ENCODE results near the gene HPCA.
"Not testable (repeated sequence)": the region's sequence is repeated elsewhere in the genome, so short reads cannot be mapped to it uniquely, and the experiment has no call there.

Gene HPCA

GRCh38 chr1:32903991-32904785 is 17.9 kb downstream of the HPCA start:
- DNase-seq = no peak

- no peak for DNase-seq
These were observed 18.5 kb downstream of the HPCA start for GRCh38 chr1:32904797-32905196.

- DNase-seq = not testable (repeated sequence)
These were observed 19.3 kb downstream of the HPCA start for GRCh38 chr1:32905588-32905987.

- no peak for DNase-seq
These were observed 20.4 kb downstream of the HPCA start for GRCh38 chr1:32906654-32907053.

- no peak for DNase-seq
These were observed 21.1 kb downstream of the HPCA start for GRCh38 chr1:32907435-32907834.

GRCh38 chr1:32910319-32910718 is 24.0 kb downstream of the HPCA start:
- no peak for DNase-seq

- DNase-seq = no peak
These were observed 29.7 kb downstream of the HPCA start for GRCh38 chr1:32915766-32916706.

GRCh38 chr1:32917521-32917920 is 31.2 kb downstream of the HPCA start:
- no peak for DNase-seq

GRCh38 chr1:32918179-32918578 is 31.9 kb downstream of the HPCA start:
- no peak for DNase-seq

- no peak for DNase-seq
These were observed 33.8 kb downstream of the HPCA start for GRCh38 chr1:32919811-32920733.

- no peak for DNase-seq
These were observed 34.5 kb downstream of the HPCA start for GRCh38 chr1:32920833-32921232.

- no peak for DNase-seq
These were observed 38.6 kb downstream of the HPCA start for GRCh38 chr1:32924881-32925344.

- DNase-seq = no peak
These were observed 39.3 kb downstream of the HPCA start for GRCh38 chr1:32925403-32926162.

GRCh38 chr1:32926562-32926961 is 40.3 kb downstream of the HPCA start:
- DNase-seq = no peak

- no peak for DNase-seq
These were observed 41.1 kb downstream of the HPCA start for GRCh38 chr1:32927441-32927840.

- DNase-seq = no peak
These were observed 42.0 kb downstream of the HPCA start for GRCh38 chr1:32928285-32928684.

GRCh38 chr1:32928715-32929114 is 42.4 kb downstream of the HPCA start:
- DNase-seq = no peak

- no peak for DNase-seq
These were observed 43.1 kb downstream of the HPCA start for GRCh38 chr1:32929366-32929765.

GRCh38 chr1:32931760-32932159 is 45.5 kb downstream of the HPCA start:
- DNase-seq = no peak

GRCh38 chr1:32933742-32934322 is 47.5 kb downstream of the HPCA start:
- DNase-seq = no peak

GRCh38 chr1:32934535-32934934 is 48.2 kb downstream of the HPCA start:
- DNase-seq = no peak

- DNase-seq = no peak
These were observed 50.8 kb downstream of the HPCA start for GRCh38 chr1:32937061-32937460.

Measured in activated naive CD4-positive, alpha-beta T cell (primary cell).